HT1080 (cell line): ENCODE results near the gene URM1. TPM values are rescaled to one million over a fixed set of nuclear protein-coding genes. Genes with fewer than 3 reads are reported as not detected.
"Not testable (repeated sequence)": the region's sequence is repeated elsewhere in the genome, so short reads cannot be mapped to it uniquely, and the experiment has no call there.

Source experiments
- DNase-seq: peaks from one replicate; pipeline ENCODE4 v3.0.0-alpha.2; 2015; ENCODE audit warnings: low read depth
- total RNA-seq: library from RNA; depleted of rRNA; stranded (reverse); fragments of >200 nt; shearing (Covaris generic); gene quantifications from 2 replicates; pipeline ENCODE4 v1.2.3, GENCODE V29; 2014

The URM1 gene
- total RNA-seq, 1 experiment from 2014 or later: 136 TPM

DNA sequence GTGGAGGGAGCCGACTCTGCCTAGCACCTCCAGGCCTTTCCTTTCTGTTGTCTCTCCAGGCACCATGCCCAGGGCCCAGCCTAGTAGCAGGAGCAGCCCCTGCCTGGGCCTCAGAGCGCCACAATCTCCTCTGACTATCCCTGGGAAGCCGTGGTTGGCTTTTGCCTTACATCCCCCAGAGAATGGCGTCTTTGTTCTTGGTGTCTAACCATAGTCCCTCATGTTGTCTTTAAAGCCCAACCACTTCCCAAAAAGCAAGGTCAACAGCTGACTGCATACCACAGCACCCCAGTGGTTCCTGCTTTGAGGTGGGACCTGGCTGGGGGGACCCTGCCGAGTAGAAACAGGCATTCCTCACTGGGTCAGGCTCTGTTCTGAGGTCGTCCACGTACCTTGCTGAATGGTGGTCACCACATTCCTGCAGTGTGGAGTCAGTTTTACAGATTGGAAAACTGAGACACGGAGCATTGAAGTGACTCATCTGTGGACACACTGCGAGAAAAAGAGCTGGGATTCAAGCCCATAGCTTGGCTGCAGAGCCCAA lies 35.7 kb downstream of the URM1 start:
- DNase-seq: peak; percentile 84

GRCh38 chr9:128408963-128409431 lies 37.8 kb downstream of the URM1 start:
- no peak for DNase-seq

DNA sequence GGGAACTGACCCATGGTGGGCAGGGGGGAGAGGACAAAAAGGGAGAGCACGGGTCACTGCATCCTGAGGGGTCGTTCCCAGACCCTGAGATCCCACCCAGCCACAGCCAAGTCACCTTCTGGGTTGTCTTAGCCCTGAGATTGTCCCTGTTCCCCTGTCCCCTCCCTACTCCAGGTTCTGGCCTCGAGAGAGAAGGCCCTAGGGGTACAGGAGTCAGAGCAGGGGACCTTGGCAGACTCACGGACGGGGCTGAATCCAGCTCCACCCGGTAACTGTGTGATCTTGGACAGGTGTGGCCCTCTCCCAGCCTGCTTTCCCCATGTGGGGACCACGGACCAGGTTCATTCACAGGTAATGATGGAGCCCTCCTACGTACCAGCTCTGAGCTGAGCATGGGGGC lies 38.3 kb downstream of the URM1 start:
- no peak for DNase-seq

DNA sequence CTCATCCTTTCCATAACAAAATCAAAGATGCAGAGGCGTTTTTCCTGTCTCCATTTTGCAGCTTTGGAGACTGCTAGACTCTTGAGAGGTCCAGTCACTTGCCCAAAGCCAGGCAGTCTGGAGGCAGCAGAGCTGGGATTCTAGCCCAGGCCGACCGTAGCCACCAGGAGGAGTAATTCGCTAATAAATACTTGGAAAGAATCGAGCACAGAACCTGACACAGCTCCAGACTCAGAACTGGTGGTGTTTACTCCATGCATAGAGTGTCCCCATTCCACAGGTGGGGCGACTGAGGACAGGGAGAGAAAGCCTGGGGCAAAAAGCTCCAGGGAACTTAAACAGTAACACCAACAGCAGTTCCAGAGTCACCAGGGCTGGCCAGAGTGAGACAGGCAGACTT lies 38.8 kb downstream of the URM1 start:
- peak; percentile 45 for DNase-seq

DNA sequence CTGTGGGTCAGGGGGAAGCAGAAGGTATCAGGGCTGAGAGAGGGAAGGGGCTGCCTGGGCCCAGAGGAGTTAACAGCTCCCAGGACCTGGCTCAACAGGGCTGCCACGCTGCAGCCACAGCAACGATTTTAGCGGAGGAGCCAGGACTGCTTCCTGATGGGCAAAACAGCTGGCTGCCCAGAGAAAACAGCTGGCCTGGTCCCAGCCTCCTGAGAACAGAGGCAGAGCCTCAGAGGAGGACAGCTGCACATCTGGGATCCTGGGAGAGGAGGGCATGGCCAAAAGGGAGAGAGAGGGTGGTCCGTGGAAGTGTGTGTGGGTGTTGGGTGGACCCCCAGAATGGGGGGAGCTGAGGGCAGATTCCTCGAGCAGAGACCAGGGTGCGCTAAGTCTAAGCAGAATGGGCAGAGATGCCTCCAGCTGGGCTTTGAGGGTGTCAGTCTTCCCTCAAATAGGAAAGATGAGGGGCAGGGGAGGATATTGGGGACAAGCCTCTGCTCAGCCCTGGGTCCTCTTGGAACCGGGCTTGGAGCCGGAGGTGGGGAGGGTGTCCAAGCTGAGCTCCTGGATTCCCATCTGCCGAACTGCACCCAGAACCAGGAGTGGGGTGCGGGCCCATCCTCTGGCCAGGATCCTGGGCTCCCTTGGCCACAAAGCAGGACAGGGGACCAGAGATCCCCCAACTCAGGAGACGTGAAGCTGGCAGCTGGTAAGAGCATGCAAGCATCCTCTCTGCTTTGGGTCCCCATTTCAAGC lies 40.4 kb downstream of the URM1 start:
- no peak for DNase-seq

DNA sequence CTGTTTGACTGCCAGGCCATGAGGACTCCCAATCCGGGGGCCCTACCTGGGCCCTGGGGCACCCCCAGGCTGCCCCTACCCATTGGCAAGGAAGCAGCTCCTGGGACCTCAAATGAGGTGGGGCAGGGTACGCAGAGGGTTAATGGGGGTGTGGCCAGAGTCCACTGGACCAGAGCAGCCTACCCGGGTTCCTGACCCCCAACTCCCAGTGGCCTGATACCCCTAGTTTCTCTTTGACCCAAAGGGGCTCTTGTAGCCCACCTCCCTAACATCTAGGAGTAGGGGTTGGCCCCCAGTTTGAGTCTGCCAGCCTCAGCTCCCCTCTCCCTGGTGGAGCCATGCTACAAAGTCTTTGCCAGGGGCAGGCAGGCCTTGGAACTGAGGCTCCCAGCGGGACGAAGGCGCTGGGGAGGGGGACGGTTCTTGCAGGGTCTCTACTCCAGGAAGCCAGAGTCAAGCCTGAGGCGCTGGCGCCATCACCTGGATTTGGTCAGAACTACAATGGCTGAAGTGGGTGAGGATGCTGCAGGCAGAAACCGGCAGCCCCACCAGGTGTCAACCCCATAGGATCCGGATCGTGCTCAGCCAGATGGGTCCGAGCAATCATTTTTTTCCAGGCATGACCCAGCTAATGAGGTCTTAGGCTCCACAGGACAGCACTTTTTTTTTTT lies 41.1 kb downstream of the URM1 start:
- peak; percentile 44 for DNase-seq

GRCh38 chr9:128413728-128414127 lies 42.6 kb downstream of the URM1 start:
- not testable (repeated sequence) for DNase-seq

DNA sequence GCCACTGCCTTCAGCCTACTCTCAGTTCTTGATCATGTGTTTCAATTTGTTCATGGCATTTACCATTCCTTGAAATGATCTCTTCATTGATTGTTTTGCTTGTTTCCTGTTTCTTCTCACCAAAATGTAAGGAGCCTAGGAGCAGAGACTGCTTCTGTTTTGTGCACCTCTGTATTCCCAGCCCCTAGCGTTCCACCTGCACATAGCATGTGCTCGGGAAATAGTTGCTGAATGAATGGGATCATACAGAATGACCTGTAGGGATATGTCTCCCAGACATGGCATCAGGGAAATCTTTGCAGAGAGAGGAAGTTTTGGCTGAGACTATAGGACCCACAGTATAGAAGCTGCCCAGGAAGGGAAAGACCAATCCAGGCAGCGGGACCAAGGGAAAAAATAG lies 43.3 kb downstream of the URM1 start:
- peak; percentile 35 for DNase-seq

DNA sequence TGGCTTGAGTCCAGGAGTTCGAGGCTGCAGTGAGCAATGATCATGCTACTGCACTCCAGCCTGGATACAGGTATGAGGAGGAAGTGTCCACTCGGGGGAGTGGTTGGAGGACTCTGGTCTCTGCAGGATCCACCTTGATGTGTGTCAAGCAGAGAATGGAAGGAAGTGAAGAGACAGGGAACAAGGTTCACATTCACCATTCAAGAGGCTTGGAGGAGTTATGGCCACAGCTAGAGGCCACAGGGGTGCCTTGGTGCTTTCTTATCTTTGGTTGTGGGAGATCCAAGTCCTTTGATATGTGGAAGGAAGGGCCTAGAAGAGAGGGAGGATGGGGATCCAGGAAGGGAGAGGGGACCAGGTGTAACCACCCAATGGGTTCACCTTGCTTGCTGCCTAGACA lies 44.1 kb downstream of the URM1 start:
- DNase-seq: no peak

- no peak for DNase-seq
Observed at GRCh38 chr9:128416014-128416413, 44.8 kb downstream of the URM1 start.

- no peak for DNase-seq
Observed at GRCh38 chr9:128416432-128417019, 45.4 kb downstream of the URM1 start.

- no peak for DNase-seq
Observed at GRCh38 chr9:128419061-128419925, 48.1 kb downstream of the URM1 start.

DNA sequence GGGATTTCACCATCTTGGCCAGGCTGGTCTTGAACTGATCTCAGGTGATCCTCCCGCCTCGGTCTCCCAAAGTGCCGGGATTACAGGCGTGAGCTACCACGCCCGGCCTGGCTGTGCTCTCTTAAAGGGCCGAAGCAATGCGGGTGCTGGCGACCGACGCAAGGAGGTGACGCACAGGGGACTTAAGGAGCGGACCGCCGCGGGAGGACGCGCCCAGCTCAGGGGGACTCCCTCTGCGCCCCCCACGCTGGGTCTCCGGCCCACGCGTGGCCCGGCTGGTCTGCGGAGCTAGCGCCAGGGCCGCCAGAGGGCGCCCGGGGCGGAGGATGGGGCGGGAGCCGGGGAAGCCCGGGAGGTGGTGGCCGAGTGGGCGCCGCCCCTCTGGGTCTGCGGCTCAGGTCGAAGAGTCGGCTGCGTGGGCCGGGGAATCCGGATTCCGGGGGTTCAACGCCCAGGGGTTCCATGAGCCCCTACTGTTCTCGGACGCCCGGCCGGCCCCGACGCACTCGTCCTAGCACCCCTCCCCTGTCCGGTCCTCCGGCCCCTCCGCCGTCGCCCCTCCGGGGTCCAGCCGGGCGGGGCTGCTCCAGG lies 49.0 kb downstream of the URM1 start:
- DNase-seq: peak; percentile 63

GRCh38 chr9:128420651-128421481 lies 49.7 kb downstream of the URM1 start, which contains the start of gene CERCAM:
CERCAM (plus strand) TSS chr9:128420857; CDS start chr9:128420878, 21 bp downstream.
- DNase-seq: peak; percentile 52

DNA sequence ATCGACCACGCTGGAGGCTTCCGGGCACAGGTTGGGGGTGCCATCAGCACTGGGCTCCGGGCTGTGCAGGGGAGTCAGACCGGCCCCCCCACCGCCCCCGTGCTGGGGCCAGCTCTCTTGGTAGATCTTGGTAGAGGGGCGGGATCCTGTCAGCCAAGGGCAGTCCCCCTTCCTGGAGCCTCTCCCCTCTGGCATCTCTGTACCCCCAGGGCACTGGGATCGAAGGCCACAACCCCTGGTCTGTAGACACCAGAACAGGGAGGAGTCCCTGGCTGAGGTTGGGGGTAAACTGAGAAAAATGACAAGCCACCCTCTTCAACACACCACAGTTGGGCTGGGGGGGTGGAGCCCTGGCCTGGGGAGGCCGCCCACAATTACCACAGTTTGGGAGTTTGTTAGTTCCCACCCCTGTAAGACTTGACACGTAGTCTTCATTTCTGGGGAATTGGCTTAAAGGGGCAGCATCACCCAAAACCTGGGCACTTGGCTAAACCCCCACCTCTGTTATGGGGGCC lies 50.4 kb downstream of the URM1 start:
- no peak for DNase-seq

DNA sequence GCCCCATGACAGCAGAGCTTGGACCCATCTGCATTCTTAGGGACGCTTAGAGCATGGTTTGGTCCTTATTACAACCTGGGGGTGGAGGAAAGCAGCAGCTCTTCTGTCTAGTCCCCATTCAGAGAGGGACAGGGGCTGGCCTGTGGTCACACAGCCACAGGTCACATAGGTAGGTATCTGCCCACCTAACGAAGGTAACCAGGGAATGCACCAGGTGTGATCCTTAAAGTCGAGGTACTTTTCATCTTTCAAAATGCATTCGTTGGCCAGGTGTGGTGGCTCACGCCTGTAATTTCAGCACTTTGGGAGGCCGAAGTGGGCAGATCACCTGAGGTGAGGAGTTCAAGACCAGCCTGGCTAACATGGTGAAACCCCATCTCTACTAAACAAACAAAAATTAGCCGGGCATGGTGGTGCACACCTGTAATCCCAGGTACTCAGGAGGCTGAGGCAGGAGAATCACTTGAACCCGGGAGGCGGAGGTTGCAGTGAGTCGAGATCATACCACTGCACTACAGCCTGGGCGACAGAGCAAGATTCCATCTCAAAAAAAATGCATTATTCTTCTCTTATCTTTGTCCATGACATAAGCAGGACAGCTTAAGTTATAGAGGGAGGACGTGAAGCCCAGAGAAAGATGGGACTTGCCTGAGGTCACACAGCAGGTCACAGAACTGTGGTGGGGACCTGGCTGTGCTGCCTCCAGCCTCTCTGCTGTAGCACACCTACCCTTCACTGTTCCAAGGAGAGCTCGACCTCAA lies 51.0 kb downstream of the URM1 start:
- DNase-seq: not testable (repeated sequence)

DNA sequence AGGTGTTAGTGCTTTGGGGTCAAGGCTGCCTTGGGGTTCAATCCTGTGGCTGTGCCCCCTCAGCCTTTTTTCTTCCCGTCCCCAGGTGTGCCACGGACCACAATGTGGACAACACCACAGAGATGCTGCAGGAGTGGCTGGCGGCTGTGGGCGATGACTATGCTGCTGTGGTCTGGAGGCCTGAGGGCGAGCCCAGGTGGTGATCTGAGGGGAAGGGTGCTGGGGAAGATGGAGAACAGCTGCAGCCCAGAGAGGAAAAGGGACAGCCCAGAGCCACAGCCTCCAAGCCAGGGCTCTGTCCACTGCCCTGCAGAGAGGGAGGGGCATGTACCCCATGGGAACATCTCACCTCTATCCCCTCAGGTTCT lies 51.6 kb downstream of the URM1 start:
- DNase-seq: no peak

- DNase-seq: not testable (repeated sequence)
Observed at GRCh38 chr9:128423356-128423755, 52.2 kb downstream of the URM1 start.

DNA sequence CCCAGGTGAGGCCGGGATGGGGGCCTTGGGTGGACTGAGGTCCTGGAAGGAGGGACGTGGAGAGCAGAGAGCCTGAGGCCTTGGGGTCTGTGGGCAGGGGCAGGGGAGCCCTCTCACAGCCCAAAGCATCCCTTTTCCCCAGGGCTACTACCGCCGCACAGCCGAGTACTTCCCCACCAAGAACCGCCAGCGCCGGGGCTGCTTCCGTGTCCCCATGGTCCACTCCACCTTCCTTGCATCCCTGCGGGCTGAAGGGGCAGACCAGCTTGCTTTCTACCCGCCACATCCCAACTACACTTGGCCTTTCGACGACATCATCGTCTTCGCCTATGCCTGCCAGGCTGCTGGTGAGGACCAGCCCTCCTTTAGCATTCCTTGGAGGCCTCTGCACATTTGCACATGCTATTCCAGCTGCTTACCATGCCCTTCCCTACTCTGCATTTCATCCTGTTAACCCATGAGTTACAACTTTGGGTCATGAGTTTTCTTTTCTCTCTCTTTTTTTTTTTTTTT lies 53.1 kb downstream of the URM1 start:
- no peak for DNase-seq
